CD4-positive, alpha-beta T cell treated with Interleukin-6 at 100 ng/mL for 8 hours (primary cell): Measurements from ENCODE around the gene VIP.
"Not testable (repeated sequence)": the region's sequence is repeated elsewhere in the genome, so short reads cannot be mapped to it uniquely, and the experiment has no call there.

Experiments used
- DNase-seq: peaks from one replicate; pipeline ENCODE4 v3.0.0-alpha.2; 2020; ENCODE audit warnings: mixed read lengths, low spot score

Gene VIP

DNA sequence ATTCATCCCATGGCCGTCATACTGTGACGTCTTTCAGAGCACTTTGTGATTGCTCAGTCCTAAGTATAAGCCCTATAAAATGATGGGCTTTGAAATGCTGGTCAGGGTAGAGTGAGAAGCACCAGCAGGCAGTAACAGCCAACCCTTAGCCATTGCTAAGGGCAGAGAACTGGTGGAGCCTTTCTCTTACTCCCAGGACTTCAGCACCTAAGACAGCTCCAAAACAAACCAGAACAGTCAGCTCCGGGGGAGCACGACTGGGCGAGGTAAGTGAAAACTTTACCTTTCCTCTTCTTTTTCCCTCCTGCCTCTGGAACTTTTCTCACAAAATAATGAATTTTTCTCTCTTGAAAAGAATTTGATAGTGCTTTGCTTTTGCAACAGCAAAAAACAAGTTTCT is at the start of gene VIP:
Gene VIP, plus strand, starts transcription at position 104 of the 400 bp plus-strand sequence. CDS start 1,381 bp downstream, outside the sequence.
- no peak for DNase-seq

GRCh38 chr6:152701081-152701862 is 49.3 kb upstream of the VIP start:
- DNase-seq = no peak

DNA sequence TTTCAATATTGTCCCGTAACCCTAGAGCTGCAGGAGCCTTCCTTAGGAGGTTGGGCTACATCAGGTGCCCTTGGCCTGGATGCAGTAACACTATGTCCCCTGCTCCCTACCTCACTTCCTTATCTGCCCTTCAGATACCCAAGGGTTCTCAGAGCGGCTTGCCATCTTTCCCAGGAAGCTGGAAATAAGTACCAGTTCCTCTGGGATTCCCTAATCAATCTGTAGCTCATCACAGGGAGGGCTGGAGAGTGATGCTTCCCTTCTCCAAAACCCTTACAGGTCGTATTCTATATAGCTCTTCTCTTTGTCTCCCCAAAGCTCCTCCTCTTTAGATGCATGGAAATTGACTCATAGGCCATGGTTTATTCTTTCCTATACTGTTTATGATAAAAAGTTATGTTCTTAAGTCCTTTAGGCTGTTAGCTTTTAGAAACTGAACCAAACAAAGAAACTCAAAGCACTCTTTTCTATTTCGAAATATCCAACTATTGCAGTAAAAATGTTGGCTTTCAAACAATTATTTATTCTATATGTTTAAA is 48.7 kb upstream of the VIP start:
- DNase-seq = no peak

DNA sequence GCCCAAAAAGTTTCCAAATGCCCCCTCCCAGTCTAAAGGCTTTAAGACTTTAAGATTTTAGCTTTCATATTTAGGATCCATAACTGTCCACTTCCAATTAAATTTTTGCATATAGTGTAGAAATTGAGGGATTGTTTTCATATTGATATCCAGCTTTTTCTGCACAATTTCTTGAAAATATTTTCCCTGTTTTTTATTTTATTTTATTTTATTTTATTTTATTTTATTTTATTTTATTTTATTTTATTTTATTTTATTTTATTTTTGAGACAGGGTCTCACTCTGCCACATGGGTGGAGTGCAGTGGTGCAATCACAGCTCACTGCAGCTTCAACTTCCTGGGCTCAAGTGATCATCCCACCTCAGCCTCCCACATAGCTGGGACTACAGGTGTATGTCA is 46.8 kb upstream of the VIP start:
- DNase-seq = not testable (repeated sequence)

GRCh38 chr6:152705327-152705726 is 45.3 kb upstream of the VIP start:
- DNase-seq = no peak

GRCh38 chr6:152716322-152716721 is 34.3 kb upstream of the VIP start:
- DNase-seq = no peak

DNA sequence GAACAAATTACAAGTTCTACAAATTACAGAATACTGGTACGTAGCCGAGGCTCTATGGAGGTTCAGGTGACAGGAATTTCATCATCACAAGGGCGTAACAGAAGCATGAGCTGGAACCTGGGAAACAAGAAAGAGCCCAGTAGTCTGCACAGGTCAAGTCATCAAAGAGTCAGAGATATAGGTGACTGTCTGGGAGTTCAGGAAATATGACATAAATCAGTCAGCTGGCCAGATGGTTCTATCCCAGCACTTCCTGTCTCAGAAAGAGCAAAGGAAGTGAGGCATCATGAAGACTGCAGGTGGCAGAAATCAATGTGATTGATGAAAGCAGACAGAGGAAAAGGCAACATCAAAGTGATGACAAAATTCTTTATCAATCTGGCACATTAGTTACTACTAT is 29.6 kb upstream of the VIP start:
- no peak for DNase-seq

DNA sequence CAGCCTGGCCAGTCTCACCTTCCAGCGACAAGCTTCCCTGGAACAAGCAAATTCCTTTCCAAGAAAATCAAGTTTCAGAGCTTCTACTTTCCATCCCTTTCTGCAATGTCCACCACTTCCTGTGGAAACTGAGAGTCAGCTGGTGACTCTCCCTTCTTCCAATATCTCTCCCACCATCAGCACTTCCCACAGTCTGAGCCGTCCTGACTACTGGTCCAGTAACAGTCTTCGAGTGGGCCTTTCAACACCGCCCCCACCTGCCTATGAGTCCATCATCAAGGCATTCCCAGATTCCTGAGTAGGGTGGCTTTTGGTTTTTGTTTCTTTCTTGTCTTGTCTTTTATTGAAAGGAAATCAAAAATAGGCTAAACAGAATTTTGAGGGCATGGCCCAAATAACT is 28.6 kb upstream of the VIP start:
- DNase-seq = no peak

DNA sequence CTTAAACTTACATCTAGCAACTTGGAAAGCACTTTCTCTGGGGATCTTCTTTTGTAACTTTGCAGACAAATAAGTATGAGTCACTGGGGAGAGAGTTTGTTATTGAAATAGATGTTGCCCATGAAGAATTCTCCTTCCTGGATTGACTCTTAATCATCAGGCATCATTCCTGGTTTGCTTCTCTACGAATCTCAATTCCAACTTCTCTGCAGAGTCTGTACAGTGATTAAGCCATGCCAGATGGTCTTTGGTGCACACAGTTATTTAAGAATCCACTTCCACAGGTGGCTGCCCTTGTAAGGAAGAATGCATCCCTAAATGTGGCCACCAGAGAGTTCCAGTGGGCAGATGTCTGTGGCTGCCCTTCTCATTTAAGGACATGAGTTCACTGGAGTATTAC is 27.2 kb upstream of the VIP start:
- DNase-seq = no peak

GRCh38 chr6:152726313-152726712 is 24.3 kb upstream of the VIP start:
- no peak for DNase-seq

DNA sequence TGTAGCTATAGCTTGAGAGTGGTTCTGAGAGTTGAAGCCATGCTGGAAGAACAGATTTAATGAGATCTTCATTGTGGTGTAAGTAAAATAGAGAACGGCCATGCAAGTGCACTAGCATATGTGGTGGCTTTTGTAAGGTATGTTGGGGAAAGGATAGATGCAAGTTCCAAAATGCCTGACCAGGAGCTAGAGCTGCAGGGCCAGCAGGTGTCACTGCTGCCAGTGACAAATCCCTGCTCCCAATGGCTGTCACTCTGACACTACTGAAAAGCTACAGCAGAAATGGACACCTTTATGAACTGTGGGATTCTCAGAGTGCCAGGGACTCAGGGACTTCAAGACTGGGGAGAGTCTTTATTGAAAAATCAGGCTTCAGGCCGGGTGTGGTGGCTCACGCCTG is 23.1 kb upstream of the VIP start:
- DNase-seq = no peak

- DNase-seq = no peak
Measured at GRCh38 chr6:152734630-152735029, 16.0 kb upstream of the VIP start.

- DNase-seq = no peak
Measured at GRCh38 chr6:152736687-152737273, 13.8 kb upstream of the VIP start.

DNA sequence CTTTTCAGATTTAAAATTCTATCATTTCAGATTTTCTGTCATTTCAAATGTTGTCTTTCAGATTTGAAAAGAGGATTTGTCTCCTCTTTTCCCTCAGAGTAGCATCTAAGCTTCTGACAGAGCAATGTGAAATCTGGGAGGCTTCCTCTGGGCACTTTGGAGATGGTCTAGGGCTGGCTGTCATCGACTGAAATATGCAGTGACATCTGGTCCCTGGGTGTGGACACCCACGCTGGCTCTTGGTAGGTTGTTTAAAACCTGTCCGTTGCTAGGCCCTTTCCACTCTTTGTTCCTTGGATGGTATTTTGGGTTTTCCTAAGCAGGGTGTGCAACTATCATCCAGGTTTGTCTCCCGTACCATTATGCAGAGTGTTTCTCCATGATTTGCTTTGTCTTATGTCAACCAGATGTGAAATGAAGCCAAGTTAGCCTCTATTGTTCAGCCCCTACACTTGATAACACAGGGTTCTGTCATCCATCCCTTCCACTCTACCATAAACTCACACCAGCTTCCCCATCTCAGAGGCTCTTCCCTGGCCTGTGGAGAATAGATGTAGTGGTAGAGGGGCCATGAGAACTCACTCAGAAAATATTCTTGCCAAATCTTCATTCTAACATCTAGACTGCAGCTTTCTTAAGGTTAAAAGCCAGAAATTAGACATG is 5.0 kb upstream of the VIP start:
- DNase-seq = no peak

- no peak for DNase-seq
Measured at GRCh38 chr6:152746172-152746553, 4.4 kb upstream of the VIP start.

DNA sequence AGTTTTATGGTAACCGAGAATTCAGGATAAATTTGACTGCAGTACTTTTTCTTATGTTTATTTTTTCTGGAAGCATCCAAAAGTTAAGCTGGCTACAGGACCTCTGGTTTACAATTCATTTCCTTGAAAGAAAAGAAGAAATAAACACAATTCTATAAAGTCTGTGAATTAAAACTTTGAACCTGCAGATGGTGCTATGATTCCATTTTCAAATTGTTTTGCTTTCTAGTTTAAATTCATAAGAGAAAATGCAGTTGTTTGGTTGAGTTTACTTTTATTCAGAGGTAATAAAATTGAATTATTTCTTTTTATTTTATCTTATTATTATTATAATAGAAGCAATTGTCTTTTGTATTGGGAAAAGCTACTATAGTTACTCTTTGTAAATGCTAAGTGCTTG is 1.8 kb upstream of the VIP start:
- DNase-seq = no peak

- no peak for DNase-seq
Measured at GRCh38 chr6:152749336-152749735, 1.3 kb upstream of the VIP start.

DNA sequence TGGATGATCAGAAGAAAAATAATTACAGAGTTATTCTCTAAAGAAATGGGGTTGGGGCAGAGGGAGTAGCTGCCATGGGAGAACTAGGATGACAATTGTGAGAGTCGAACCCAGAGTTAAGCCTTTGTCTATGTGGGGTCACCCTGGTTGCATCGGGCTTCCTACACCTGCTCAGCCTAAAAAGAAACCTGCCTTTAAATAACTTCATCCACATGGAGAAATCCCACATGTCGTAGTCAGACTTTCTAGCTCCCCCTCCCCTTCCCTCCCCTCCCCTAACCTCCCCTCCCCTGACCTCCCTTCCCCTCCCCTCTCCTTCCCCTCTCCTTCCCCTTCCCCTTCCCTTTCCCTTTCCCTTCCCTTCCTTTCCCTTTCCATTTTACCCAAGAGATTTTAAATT is 14.7 kb downstream of the VIP start:
- no peak for DNase-seq

- no peak for DNase-seq
Measured at GRCh38 chr6:152769159-152769558, 18.6 kb downstream of the VIP start.

GRCh38 chr6:152769993-152770392 is 19.4 kb downstream of the VIP start:
- DNase-seq = no peak

DNA sequence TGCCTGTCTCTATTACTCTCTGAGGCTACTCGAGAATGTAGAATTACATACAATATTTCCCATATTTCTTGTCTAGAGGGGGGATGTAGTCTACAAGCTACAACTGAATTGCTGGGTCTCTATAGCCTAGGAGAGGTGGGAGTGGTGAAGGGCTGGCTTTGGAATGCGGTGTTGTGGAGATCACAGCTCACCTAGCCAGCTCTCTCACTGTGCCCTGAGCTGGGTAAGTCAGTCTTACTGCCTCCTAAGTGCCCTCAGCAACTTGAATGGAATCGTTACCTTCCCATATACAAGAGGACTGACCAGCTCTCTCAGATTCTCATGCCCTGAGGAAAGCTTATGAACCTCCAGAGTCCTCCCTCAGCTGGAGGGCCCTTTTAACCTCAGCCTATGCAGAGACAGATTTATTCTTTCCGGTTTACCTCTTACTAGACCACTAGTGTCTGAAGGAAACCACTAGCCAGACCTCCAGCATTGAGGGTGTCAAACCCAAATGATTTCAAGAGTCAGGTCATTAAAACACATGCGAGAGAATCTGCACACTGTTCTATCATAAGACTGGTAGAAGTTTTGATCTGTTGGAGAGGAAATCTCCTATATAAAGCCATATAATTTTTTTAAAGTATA is 20.6 kb downstream of the VIP start:
- DNase-seq = no peak

GRCh38 chr6:152775428-152775827 is 24.8 kb downstream of the VIP start:
- no peak for DNase-seq

- no peak for DNase-seq
Measured at GRCh38 chr6:152776833-152777232, 26.2 kb downstream of the VIP start.
